GM20431 (cell line): ENCODE results near the gene TMEM132D.

ENCODE experiments used
- in situ Hi-C: fragments of 300-500 bp; cut with MseI, MboI; formaldehyde crosslinking; loops from one replicate; pipeline ENCODE4 v1.15.0; 2020; ENCODE audit warnings: low sequenced_read_pairs; ENCODE audit not compliant: unreplicated experiment

TMEM132D gene

GRCh38 chr12:129097451-129097850 is 806.4 kb downstream of the TMEM132D start:
- in situ Hi-C loops: no loop called here

- in situ Hi-C loops: no loop called here
Measured at GRCh38 chr12:129096968-129097367, 806.9 kb downstream of the TMEM132D start.

- in situ Hi-C loops: no loop called here
Measured at GRCh38 chr12:129096184-129096583, 807.6 kb downstream of the TMEM132D start.

- in situ Hi-C loops: no loop called here
Measured at GRCh38 chr12:129089576-129089975, 814.2 kb downstream of the TMEM132D start.

- in situ Hi-C loops: no loop called here
Measured at GRCh38 chr12:129084875-129085826, 818.7 kb downstream of the TMEM132D start.

GRCh38 chr12:129083121-129083840 is 820.5 kb downstream of the TMEM132D start:
- in situ Hi-C loops: no loop called here

GRCh38 chr12:129082441-129082840 is 821.4 kb downstream of the TMEM132D start:
- in situ Hi-C loops: no loop called here

GRCh38 chr12:129081755-129082250 is 822.0 kb downstream of the TMEM132D start:
- in situ Hi-C loops: no loop called here

- in situ Hi-C loops: no loop called here
Measured at GRCh38 chr12:129080821-129081220, 823.0 kb downstream of the TMEM132D start.

- in situ Hi-C loops: no loop called here
Measured at GRCh38 chr12:129080391-129080790, 823.4 kb downstream of the TMEM132D start.

- in situ Hi-C loops: no loop called here
Measured at GRCh38 chr12:129079719-129080118, 824.1 kb downstream of the TMEM132D start.

- in situ Hi-C loops: no loop called here
Measured at GRCh38 chr12:129076441-129077320, 827.1 kb downstream of the TMEM132D start.

- in situ Hi-C loops: no loop called here
Measured at GRCh38 chr12:129075460-129076208, 828.2 kb downstream of the TMEM132D start.

- in situ Hi-C loops: no loop called here
Measured at GRCh38 chr12:129074379-129074778, 829.4 kb downstream of the TMEM132D start.

- in situ Hi-C loops: no loop called here
Measured at GRCh38 chr12:129073157-129073915, 830.5 kb downstream of the TMEM132D start.

GRCh38 chr12:129071362-129071761 is 832.5 kb downstream of the TMEM132D start:
- in situ Hi-C loops: no loop called here

- in situ Hi-C loops: no loop called here
Measured at GRCh38 chr12:129069886-129070285, 833.9 kb downstream of the TMEM132D start.

GRCh38 chr12:129068684-129069083 is 835.1 kb downstream of the TMEM132D start:
- in situ Hi-C loops: no loop called here

GRCh38 chr12:129067491-129067890 is 836.3 kb downstream of the TMEM132D start:
- in situ Hi-C loops: no loop called here
